HG02588 (cell line): ENCODE data around the gene RREB1.

Experiments used
- ATAC-seq: cut with Tn5 transposase; IDR thresholded peaks from one replicate; pipeline ENCODE4 v1.9.1; 2021; ENCODE audit warnings: mild to moderate bottlenecking, moderate library complexity; ENCODE audit not compliant: unreplicated experiment

Gene RREB1

GRCh38 chr6:7239590-7239948, 131.8 kb downstream of the RREB1 start:
- no peak for ATAC-seq

DNA sequence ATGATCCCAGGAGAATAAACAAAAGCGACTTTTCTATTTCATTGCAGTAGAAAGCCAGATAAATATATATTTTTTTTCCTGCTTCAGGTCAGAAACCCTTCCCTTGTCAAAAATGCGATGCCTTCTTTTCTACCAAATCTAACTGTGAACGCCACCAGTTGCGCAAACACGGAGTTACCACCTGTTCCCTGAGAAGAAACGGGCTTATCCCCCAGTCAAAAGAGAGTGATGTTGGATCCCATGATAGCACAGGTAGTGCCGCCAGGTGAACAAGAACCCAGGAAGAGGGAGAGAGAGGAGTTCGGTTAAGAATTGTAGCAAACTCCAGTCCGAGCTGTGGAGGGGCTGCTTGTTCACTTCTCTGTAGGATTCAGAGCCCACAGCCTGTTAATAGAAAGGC, 132.6 kb downstream of the RREB1 start:
- no peak for ATAC-seq

GRCh38 chr6:7241160-7241559, 133.4 kb downstream of the RREB1 start:
- ATAC-seq = no peak

- ATAC-seq = no peak
These were observed 134.2 kb downstream of the RREB1 start for GRCh38 chr6:7241709-7242645.

DNA sequence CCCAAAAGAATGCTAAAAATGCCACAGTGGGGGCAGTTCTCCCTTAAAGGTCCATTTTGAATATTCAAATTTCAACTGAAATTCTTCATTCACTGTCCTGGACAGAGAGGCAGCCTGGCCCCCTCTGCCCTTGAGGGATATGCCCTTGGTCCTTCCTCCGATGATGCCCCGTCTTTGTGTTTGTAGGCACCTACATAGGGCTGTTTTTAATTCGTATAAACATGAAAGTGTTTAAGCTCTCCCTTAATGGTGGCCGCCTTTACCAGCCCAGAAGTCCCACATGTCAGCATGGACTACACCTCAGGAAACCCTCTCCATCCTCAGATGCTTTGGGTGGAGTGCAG, 135.0 kb downstream of the RREB1 start:
- no peak for ATAC-seq

DNA sequence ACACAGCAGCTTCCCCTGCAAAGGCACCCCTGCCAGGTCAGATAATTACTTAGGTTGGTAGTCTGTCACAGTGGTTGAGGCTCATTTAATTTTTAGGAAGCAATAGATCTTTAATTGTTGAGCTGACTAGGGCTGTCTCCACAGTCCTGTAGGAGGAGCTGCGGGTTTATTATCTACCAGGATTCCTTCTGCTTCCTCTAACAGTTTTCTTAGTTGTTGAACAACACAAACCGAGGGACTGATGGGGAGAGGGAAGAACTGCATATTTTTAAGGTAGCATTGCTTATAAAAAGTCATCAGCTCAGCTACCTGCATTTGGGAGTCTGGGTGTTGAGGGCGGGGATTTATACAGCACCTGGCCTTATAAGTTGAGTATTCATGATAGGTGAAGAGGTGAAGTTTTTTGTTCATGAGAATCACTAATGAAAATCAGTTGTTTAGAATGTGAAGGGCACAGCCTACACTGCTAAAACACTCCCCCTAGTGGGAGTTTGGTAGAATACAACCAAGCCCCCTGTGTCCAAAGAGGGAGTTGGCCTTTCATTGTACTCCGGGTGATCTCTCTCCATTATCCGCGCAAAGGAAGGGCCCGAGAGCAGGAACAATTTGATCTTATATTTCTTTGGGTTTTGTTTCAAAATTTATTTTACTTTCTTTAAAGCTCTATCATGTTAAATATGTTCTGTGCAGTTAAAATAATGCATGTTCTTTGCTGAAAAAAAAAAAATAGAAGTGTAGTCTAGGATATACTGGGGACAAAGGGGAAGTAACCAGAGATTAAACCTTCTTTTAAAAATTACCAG, 135.6 kb downstream of the RREB1 start:
- ATAC-seq = no peak

GRCh38 chr6:7245668-7246393, 138.1 kb downstream of the RREB1 start:
- no peak for ATAC-seq

GRCh38 chr6:7246401-7247178, 138.8 kb downstream of the RREB1 start:
- no peak for ATAC-seq

DNA sequence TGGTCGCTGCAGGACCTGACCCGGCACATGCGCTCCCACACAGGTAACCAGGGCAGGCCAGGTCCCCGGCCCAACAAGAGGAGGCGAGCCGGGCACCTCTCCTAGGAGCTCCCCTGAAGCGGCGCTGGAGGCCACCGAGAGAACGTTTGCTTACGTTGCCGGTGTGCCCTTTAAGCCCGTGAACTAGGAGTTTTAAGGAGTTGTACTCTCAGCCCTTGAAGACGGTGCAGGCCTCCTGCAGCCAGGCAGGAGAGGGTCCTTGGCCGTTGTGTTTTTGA, 139.4 kb downstream of the RREB1 start:
- ATAC-seq = no peak

GRCh38 chr6:7247828-7248227, 140.1 kb downstream of the RREB1 start:
- no peak for ATAC-seq

GRCh38 chr6:7249391-7249790, 141.6 kb downstream of the RREB1 start:
- no peak for ATAC-seq

DNA sequence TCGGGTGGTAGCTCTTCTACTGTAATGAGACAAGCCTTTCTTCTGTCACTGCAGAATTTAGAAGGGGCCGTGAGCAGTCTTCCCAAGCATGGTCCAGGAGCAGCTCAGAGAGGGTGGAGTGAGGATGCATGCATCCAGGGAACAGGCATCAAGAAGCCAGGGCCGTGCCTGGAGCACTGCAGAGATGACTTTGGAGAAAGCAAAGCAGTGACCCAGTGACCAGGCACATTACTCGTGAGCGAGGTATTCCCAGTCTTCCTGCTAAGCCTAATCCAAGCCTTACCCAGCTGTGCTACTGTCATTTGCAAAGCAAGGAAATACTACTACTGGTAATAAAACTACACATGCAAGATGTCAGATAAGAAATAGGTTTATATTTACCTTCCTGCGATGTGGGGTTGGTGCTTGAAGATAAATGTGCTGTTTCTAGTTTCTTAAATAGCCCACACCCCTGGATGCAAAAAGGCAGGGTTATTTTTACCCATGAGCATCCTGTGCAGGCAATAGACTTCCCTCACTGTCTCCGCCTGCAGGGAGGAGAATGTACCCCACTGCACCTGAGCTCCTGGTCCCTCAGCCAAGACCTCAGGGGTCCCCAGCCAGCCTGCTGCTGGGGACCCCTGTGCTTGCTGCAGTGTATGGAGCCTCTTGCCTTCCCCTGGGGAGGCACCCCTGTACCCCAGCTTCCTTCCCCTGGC, 142.3 kb downstream of the RREB1 start:
- no peak for ATAC-seq

- no peak for ATAC-seq
These were observed 143.1 kb downstream of the RREB1 start for GRCh38 chr6:7250812-7251211.

GRCh38 chr6:7251646-7252260, 144.0 kb downstream of the RREB1 start:
- ATAC-seq = no peak

DNA sequence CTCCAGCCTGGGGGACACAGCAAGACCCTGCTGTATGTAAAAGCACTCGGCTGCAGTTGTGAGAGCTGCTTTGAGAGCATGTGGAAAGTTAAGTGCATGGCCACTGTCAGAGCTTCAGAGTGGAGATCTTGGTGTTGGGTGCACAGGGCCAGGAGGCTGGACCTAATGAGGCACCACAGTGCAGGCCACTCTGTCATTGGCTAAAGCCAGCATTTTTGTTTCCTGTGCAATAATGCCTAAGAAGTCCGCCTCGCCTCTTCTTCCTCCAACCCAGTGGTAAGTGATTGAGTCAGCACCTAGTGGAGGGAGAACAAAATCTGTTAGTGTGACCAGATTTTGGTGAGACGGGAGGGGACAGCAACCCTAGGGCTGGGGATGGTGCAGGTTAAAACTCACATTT, 144.6 kb downstream of the RREB1 start:
- no peak for ATAC-seq

GRCh38 chr6:7254980-7255835, 147.4 kb downstream of the RREB1 start:
- no peak for ATAC-seq

DNA sequence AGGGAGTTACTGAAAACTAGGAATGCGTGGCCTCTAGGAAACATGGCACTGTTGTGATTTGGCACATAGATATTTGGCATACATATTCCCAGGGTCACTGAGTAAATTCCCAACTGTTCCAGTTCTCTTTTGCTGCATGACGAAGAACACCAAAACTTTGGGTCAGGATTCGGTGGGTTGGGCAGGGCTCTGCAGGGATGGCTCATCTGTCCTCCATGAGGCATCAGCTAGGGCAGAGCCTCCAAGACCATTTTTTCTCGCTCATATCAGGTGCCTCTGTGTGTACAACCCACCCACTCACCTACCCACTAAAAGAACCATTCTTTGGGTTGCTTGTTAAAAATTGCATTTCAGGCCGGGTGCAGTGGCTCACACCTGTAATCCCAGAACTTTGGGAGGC, 148.2 kb downstream of the RREB1 start:
- ATAC-seq = no peak

GRCh38 chr6:7256785-7257184, 149.0 kb downstream of the RREB1 start:
- ATAC-seq = no peak
